ENCODE measurements around the gene RFC3. TPM values are rescaled to one million over a fixed set of nuclear protein-coding genes. Genes with fewer than 3 reads are reported as not detected.
A peak's percentile ranks its signal among the peaks of the same experiment; 100 is the strongest.
"Not testable (repeated sequence)": the region's sequence is repeated elsewhere in the genome, so short reads cannot be mapped to it uniquely, and the experiment has no call there.

RFC3 gene
- total RNA-seq, 2 donors from 2014 or later: 3.5 to 6.2 TPM

GRCh38 chr13:33799950-33800592 lies 17.9 kb upstream of the RFC3 start:
- intact Hi-C loops (cut with DNase I, micrococcal nuclease): no loop called here
- peak; percentile 45 for ATAC-seq
- no peak for DNase-seq

- no peak for DNase-seq
- intact Hi-C loops (cut with DNase I, micrococcal nuclease): no loop called here
- ATAC-seq: no peak
Measured at GRCh38 chr13:33800646-33801186, 17.2 kb upstream of the RFC3 start.

DNA sequence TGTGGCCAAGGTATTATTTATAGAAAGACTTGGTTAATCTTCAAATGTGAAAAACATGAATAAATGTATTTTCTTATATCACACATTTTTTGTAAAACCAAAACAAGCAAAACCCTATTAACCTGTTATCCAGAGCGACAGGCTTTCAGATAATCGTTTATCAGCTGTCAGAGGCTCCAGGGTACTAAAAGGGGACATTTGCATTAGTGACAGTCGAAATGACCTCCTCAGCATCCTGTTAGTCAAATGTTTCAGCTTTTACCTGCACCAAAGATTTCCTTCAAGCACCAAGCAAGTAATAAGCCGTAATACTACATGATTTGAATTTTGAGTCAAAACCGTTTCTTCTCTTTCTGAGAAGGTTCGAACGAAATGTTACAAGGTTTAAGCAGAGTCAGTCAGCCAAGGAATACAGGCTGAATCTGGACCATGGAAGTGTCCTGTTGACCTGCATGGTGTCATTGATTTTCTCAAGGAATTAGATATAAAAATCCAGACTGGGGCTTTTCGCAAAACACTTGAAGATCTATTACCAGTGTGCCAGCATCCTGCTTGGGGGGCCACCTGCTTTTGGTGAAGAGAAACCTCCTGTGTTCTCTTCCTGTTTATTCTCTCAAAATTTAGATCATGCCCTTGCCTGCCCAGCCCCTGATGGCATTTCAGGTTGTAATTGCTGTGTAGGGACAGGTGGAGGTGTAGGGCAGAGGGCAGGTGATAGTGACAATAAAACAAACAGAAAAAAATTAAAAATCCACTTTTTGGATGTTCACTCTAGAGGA lies 11.3 kb upstream of the RFC3 start:
- intact Hi-C loops (cut with DNase I, micrococcal nuclease): no loop called here
- DNase-seq (no peak), ATAC-seq (no peak)

DNA sequence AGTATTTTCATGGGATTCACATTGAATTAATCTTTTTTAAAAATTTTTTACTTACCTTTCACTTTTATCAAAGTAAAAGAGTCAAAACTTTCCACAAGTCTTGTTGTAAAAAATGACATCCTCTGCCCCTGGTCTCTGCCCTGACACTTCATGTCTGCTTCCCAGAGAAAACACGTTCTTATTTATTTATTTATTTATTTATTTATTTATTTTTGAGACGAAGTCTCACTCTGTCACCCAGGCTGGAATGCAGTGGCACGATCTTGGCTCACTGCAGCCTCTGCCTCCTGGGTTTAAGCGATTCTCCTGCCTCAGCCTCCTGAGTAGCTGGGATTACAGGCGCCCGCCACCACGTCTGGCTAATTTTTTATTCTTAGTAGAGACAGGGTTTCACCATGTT lies 5.1 kb upstream of the RFC3 start:
- DNase-seq; ATAC-seq; intact Hi-C loops (cut with DNase I, micrococcal nuclease): not testable (repeated sequence)

DNA sequence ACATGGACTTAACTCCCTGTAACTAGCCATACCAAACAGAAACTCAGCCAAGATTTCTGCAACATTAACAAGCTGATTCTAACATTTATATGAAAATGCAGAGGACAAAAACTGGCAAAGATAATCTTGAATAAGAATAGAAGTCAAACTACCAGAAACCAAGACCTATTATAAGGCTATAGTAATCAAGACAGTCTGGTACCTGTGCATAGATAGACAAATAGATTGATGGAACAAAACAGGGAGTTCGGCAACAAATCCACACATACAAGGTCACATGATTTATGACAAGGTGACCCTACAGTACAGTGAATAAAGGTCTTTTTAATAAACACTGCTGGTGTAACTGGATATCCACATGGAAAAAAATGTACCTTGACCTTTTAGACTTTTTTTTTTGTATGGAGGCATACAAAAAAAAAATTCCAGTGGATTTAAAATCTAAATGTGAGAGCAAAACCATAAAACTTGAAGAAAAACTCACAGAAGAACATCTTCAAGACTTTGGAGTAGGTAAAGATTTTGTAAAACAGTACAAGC lies 2.9 kb upstream of the RFC3 start:
- no peak for ATAC-seq
- intact Hi-C loops (cut with DNase I, micrococcal nuclease): no loop called here

DNA sequence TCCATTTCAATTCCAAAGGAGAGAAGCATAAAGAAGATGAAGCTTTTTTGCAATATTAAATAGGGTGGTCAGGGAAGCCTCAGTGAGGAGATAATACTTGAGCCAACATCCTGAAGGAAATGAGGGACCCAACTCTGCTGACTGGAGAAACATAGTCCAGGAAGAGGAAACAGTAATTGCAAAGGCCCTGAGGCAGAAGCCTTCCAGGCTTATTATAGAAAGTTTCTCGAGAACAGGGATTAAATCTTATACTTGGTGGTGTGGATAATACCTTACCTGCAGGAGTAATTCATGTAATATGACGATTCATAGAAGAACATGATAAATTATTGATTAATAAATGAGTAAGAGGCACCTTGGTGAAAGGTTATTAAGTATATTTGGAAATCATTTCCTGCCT lies 1.0 kb upstream of the RFC3 start:
- no peak for DNase-seq
- intact Hi-C loops (cut with DNase I, micrococcal nuclease): no loop called here
- no peak for ATAC-seq

More for the DNA sequence above, 2.9 kb upstream of the RFC3 start:
- DNase-seq: no peak

DNA sequence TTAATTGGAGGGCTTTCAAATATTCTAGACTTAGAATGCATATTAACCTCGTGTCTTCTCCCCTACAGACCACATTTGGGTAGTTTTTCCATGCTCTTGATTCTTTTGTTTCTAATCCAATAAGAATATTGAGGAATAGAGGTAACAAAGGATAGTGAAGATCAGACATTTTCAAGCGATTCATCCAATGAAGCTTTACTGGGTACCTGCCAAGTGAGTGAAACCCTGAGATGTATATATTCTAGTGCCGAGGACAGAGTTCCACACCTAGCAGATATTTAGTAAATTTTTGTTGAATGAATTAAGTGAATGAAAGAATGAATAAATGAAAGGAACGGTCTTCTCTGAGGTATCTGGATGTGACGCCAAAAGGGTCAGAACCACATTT lies 442 bp upstream of the RFC3 start:
- ATAC-seq: peak; percentile 11

GRCh38 chr13:33825083-33825482 lies 7.1 kb downstream of the RFC3 start:
- DNase-seq: no peak
- intact Hi-C loops (cut with DNase I, micrococcal nuclease): no loop called here
- ATAC-seq: no peak

More for the DNA sequence above, 442 bp upstream of the RFC3 start:
- no peak for DNase-seq
- intact Hi-C loops (cut with DNase I, micrococcal nuclease): no loop called here

DNA sequence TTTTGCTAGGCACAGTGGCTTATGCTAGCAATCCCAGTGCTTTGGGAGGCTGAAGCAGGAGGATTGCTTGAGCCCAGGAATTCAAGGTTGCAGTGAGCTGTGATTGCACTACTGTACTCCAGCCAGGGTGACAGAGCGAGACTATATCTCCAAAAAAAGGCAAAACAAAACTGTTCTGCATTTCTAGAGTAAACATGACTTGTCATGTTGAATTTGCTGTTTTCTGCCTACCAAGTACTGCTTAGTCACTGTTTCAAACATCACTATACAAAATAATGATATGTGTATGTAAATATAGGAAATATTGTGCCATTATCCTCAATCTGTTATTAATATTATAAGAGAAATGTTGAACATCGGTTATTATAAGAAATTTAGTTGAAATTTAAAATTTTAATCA lies 9.2 kb downstream of the RFC3 start:
- intact Hi-C loops (cut with DNase I, micrococcal nuclease): no loop called here
- no peak for ATAC-seq
- DNase-seq: no peak

GRCh38 chr13:33828431-33829129 lies 10.6 kb downstream of the RFC3 start:
- ATAC-seq (no peak), DNase-seq (no peak)
- intact Hi-C loops (cut with DNase I, micrococcal nuclease): no loop called here

DNA sequence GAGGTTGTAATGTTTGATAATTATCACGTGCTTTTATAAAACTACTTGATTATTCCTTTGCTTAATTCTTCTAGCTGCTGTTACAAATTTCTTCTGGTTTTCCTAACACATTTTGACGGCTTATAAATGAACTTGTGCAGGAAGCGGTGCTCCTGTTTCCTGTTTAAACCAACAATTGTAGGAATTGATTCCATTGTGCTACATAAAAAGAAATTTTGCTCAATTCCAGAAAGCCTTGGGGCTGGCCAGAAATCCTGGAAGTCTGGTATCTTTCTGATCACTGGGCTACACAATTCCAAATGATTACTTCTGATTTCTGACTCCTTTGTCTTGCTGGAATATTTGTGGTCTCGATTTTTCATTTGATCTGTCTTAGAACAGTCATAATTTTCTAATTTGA lies 14.9 kb downstream of the RFC3 start:
- intact Hi-C loops (cut with DNase I, micrococcal nuclease): no loop called here
- DNase-seq (no peak), ATAC-seq (no peak)

GRCh38 chr13:33838647-33839046 lies 20.7 kb downstream of the RFC3 start:
- ATAC-seq (no peak), DNase-seq (no peak)
- intact Hi-C loops (cut with DNase I, micrococcal nuclease): no loop called here

DNA sequence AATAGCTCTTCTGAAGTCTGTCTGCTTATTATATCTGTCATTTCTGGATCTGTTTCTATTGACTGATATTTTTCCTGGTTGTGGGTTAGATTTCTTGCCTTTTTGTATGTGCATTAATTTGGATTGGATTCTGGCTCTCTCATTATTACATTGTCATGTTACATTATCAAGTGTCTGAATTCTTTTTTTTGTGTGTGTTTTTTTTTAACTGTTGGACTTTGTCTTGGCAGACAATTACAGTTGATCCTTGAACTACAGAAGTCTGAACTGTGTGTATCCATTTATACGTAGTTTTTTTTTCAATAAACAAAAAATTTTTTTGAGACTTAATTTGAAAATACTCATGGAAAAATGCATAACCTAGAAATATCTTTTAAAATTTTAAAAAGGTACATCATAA lies 22.5 kb downstream of the RFC3 start:
- intact Hi-C loops (cut with DNase I, micrococcal nuclease): no loop called here
- DNase-seq (no peak), ATAC-seq (no peak)

- ATAC-seq (no peak), DNase-seq (no peak)
- intact Hi-C loops (cut with DNase I, micrococcal nuclease): no loop called here
Measured at GRCh38 chr13:33842207-33842606, 24.3 kb downstream of the RFC3 start.

DNA sequence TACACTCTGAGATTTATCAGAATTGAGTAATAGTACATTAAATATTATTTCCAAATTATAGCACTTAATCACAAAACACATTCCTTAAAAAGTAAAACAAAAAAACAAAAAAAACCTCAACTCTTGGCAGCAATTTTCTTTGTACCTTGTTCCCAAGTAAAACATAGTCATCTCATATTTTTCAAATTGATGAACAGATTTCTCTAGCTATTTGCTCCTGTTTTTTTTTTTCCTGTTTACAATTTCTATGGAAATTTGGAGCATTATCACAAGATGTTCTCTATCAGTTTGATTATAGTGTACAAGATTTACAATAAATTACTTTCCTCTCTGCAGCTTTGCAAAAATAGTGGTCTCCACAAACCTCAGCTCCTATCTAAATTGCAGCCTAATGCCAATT lies 25.0 kb downstream of the RFC3 start:
- intact Hi-C loops (cut with DNase I, micrococcal nuclease): no loop called here
- no peak for DNase-seq
- ATAC-seq: no peak

GRCh38 chr13:33845572-33846302 lies 27.8 kb downstream of the RFC3 start:
- no peak for ATAC-seq
- intact Hi-C loops (cut with DNase I, micrococcal nuclease): no loop called here
- no peak for DNase-seq

- intact Hi-C loops (cut with DNase I, micrococcal nuclease): no loop called here
- ATAC-seq: no peak
- no peak for DNase-seq
Measured at GRCh38 chr13:33846303-33847062, 28.5 kb downstream of the RFC3 start.

GRCh38 chr13:33849211-33849610 lies 31.3 kb downstream of the RFC3 start:
- no peak for ATAC-seq
- intact Hi-C loops (cut with DNase I, micrococcal nuclease): no loop called here

More at GRCh38 chr13:33849211-33849610, 31.3 kb downstream of the RFC3 start:
- no peak for DNase-seq
